IPS-11a (cell line): ENCODE results near the gene SYNJ2.
"Not testable (repeated sequence)": the region's sequence is repeated elsewhere in the genome, so short reads cannot be mapped to it uniquely, and the experiment has no call there.

Source experiments
- H3K4me3 ChIP-seq: one replicate; pipeline ENCODE4 v1.5.1; 2013; ENCODE audit warnings: low read depth, low read length, control low read depth

Gene SYNJ2, protein sequence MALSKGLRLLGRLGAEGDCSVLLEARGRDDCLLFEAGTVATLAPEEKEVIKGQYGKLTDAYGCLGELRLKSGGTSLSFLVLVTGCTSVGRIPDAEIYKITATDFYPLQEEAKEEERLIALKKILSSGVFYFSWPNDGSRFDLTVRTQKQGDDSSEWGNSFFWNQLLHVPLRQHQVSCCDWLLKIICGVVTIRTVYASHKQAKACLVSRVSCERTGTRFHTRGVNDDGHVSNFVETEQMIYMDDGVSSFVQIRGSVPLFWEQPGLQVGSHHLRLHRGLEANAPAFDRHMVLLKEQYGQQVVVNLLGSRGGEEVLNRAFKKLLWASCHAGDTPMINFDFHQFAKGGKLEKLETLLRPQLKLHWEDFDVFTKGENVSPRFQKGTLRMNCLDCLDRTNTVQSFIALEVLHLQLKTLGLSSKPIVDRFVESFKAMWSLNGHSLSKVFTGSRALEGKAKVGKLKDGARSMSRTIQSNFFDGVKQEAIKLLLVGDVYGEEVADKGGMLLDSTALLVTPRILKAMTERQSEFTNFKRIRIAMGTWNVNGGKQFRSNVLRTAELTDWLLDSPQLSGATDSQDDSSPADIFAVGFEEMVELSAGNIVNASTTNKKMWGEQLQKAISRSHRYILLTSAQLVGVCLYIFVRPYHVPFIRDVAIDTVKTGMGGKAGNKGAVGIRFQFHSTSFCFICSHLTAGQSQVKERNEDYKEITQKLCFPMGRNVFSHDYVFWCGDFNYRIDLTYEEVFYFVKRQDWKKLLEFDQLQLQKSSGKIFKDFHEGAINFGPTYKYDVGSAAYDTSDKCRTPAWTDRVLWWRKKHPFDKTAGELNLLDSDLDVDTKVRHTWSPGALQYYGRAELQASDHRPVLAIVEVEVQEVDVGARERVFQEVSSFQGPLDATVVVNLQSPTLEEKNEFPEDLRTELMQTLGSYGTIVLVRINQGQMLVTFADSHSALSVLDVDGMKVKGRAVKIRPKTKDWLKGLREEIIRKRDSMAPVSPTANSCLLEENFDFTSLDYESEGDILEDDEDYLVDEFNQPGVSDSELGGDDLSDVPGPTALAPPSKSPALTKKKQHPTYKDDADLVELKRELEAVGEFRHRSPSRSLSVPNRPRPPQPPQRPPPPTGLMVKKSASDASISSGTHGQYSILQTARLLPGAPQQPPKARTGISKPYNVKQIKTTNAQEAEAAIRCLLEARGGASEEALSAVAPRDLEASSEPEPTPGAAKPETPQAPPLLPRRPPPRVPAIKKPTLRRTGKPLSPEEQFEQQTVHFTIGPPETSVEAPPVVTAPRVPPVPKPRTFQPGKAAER (N-terminal part only)

DNA sequence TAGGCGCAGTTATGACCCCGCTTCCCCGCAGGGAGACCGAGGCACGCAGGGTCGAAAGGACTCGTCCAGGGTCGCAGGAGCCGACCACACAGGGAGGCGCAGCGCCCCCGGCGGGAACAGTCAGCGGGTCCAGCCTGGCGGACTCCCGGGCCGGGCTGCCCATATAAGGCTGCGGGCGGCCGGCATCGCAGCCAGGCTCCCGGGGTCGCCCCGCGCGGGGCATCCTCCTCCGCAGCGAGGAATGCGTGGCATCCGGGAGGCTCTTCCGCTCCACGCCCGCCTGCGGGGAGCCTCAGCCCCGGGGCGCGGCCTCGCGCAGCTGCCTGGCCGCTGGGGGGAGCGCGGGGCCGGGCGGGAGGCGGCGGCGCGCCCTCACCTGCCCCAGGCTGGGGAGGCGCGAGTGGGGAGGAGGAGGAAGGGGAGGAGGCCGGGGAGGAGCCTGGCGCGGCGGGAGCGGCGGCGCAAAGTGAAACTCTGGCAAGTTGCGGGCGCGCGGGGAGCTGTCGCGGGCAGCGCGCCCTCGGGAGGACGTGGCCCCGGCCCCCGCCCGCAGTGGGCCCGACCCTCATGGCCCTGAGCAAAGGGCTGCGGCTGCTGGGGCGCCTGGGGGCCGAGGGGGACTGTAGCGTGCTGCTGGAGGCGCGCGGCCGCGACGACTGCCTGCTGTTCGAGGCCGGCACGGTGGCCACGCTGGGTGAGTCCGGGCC is at the start of gene SYNJ2:
Gene SYNJ2, plus strand, starts transcription at position 469 of the 707 bp plus-strand sequence. Its CDS starts 99 bp downstream, at position 568.
- peak within 1 kb of the TSS; percentile 62 for H3K4me3 ChIP-seq

- no peak overlapping the region for H3K4me3 ChIP-seq
These were observed 45.9 kb upstream of the SYNJ2 start for GRCh38 chr6:157935786-157936185.

DNA sequence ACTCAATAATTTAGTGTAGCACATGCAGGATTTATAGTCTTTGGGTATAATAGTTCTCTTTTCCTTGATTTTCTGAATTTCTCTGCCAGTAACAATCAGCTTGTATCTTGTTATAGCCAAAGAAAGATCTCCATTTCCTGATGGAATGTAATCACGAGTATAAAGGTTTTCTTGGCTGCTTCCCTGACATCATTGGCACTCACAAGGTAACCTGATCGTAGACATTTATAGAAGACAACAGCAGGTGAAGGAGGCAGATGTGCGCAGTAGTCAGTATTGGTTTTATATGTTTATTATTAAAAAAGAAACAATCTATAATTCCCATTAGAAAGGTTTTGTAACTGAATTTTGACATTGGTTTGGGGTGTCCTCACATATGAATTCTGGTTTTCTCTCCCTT is 44.3 kb upstream of the SYNJ2 start:
- H3K4me3 ChIP-seq = no peak overlapping the region

- H3K4me3 ChIP-seq = no peak overlapping the region
These were observed 43.7 kb upstream of the SYNJ2 start for GRCh38 chr6:157937916-157938315.

DNA sequence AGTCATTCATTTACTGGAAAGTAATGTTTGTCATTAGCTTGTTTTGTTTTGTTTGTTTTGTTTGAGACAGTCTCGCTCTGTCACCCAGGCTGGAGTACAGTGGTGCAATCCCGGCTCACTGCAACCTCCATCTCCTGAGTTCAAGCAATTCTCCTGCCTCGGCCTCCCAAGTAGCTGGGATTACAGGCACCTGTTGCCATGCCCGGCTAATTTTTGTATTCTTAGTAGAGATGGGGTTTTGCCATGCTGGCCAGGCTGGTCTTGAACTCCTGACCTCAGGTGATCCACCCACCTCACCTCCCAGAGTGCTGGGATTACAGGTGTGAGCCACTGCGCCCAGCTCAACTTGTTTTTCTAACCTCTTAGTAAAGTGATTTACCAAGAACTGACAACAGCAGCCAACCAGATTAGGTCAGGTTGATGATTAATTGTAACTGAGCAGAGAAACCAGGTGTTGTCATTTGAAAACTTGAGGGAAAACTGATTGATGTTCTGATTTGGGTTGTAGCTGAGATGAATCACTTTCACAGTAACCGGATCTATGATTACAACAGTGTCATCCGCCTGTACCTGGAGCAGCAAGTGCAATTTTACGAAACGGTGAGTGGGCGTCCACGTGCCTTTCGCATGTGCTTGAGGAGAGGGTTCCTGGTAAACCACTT is 41.2 kb upstream of the SYNJ2 start:
- not testable (repeated sequence) for H3K4me3 ChIP-seq

DNA sequence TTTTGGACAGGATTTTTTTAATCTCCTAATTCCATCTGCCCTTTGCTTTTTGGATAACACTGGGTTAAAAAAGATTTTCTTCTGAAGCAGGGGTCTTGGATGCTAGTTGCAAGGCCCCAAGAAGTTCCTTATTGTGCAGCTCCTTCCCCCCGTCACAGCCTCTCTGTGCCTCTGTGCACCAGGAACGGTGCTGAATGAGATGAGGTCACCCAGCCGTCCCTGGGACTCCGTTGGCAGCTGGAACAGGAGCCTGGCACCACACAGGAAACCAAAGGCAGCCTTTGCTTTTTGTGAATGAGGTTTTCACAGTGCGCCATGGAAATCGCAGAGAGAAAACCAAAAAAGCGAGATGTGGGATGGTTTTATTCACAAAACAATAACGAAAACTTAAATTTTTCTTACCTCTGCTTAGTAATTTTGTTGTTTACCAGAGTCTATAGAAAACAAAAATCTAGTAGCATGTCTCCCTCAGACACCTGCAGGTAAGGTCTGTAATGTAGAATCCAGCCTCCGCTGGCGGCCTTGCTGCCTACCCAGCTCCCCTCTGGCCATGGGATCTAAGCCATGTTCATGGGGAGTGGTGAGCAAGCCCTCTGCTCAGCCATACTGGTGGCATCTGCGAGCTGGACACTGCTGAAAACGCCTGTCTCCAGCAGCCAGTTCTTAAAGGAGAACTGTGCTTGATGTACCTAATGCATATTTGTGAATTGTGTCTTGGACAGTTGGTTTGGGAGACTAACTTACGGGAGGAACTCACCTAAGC is 40.4 kb upstream of the SYNJ2 start:
- no peak overlapping the region for H3K4me3 ChIP-seq

DNA sequence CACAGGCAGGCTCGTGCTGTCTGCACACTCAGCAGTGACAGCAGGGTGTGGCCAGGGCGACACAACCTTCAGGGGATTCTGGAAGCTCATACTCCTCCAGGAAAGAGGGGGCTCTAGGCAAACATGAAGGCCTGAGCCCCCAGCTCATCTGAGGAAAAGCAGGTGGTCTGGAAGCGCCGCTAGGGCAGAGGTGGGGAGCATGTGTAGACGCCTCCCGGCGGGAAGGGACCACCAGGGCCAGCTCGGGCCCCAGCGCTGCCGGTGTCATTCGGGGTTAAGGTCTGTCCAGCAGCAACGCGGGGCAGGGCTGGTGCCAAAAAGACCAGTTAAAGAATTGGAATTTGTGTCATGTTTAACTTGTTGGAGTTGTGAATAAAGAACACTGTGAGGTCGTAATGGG is 39.3 kb upstream of the SYNJ2 start:
- no peak overlapping the region for H3K4me3 ChIP-seq

DNA sequence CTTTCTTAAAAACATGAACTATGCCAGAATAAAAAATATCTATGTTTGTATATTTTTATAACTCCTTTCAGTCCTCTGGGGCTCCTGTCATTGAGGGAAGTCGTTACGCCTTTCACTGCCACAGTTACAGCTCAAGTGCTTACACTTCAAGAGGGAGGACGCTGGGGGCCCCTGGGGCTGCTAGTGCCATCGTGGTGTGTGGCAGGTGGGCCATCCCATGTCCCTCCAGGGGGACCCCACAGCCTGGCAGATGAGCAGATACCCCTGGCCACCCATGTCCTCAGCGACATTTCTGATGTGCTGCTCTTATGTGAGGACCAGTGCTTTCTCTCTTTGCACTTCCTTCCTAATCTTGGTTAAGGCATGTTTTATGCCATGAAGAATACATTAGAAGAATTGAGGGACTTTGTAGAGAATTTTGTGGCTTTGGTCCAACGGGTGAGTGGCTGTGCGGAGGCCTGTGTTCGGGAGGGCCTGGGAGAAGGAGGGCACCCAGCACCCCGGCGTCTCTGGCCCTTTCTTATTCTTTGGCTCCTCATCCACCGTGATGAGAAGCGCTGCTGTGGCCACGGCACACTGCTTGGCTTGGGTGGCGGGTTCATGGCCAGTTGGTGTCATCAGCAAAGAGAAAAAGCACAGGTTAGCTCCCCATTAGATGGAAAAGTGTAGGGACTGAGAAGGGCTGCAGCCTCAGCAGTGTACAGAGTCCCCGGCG is 38.3 kb upstream of the SYNJ2 start:
- no peak overlapping the region for H3K4me3 ChIP-seq

GRCh38 chr6:157943964-157944283 is 37.7 kb upstream of the SYNJ2 start:
- no peak overlapping the region for H3K4me3 ChIP-seq

DNA sequence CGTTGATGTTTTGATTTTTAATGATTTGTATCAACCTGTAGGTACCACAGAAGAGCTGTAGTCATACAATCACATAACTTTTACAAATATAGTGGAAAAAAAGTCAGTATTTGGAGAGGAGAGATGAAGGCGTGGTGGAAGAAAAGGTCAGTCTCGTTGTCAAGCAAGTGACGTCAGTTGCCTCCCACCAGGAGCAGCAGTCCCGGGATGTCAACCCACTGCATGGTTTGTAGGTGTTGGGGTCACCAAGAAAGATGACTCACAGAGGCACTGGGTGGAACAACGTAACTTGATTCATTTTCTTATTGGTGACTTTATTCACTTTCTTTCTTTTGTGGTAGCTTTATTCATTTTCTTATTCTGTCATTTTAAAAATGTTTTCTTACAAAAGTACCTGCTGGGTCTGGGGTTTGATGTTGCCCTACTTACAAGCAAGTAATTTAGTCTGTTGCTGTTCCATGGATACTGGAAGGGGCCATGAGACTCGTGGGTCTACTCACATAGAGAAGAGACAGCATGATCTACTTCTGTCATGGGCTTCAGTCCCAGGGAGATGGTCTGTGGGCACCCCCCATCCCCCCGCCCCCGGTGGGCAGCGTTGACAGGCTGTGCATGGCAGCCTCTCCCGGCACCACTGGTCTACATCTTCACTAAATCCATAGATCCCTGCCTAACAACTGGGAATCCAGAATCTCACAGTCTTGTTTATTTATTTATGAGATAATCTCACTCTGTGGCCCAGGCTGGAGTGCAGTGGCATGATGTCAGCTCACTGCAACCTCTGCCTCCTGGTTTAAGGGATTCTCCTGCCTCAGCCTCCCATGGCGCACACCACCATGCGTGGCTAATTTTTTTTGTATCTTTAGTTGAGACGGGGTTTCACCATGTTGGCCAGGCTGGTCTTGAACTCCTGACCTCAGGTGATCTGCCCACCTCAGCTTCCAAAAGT is 36.4 kb upstream of the SYNJ2 start:
- H3K4me3 ChIP-seq = no peak overlapping the region

GRCh38 chr6:157946053-157946617 is 35.5 kb upstream of the SYNJ2 start:
- H3K4me3 ChIP-seq = no peak overlapping the region

DNA sequence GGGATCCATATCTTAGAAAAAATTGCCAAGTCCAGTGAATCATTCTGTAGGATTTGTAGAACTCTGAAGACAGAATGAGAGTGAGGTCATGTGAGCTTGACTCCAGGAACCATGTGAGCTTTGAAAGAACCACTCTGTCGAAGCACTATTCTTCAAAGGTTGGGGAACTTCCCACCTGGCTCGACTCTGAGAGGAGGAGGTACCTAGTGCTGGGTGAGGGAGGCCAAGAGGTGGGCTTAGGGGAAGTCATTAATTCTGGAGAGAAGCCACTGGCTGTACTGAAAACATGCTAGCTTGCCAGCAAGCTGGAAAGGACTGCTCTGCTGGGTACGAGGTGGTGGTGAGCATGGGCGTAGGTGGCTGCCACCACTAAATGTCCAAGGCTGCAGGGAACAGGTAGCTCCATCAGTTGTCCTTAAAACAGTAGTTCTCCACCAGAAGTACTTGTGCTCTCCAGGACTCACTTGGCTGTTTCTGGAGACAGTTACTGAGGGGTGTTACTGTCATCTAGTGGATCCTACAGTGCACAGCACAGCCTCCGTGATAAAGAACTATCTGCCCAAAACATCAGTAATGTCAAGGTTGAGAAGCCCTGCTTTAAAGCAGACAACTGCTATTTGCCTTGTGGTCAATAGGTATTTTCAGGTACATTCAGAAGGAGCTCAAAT is 34.7 kb upstream of the SYNJ2 start:
- H3K4me3 ChIP-seq = no peak overlapping the region

- H3K4me3 ChIP-seq = not testable (repeated sequence)
These were observed 30.8 kb upstream of the SYNJ2 start for GRCh38 chr6:157950899-157951298.

GRCh38 chr6:157951828-157952227 is 29.8 kb upstream of the SYNJ2 start:
- H3K4me3 ChIP-seq = no peak overlapping the region

DNA sequence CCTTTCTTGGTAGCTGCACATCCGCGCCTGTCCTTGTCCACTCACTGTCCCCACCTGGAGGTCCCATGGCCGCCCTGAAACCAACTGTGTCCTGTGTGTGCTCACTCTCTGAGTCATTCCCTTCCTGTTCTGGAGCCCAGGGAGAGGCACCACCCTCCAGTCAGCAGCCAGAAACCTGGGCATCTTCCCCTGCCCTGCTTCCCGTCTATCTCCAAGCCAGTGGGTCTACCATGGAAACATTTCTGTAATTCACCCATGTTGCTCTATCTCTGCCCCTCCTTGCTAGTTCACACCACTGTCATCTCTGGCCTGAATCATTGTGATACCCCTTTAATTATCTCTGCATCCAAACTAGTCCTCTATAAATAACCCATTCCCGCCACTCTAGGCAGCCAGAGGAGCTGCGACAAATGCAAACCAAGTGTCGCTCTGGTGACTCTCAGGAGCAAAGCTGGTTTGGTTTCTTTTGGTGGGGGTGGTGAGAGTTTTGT is 28.8 kb upstream of the SYNJ2 start:
- H3K4me3 ChIP-seq = no peak overlapping the region

- no peak overlapping the region for H3K4me3 ChIP-seq
These were observed 28.0 kb upstream of the SYNJ2 start for GRCh38 chr6:157953580-157954091.
